Common myeloid progenitor, CD34-positive (primary cell): ENCODE data around the gene BTRC.
"Not testable (repeated sequence)": the region's sequence is repeated elsewhere in the genome, so short reads cannot be mapped to it uniquely, and the experiment has no call there.

ENCODE experiments used
- CTCF ChIA-PET: fragments of 350-600 bp; sonication (Branson Sonifier 250); formaldehyde crosslinking; loops from one replicate; lab custom pipeline; 2021; ENCODE audit warnings: antibody characterized with exemption; lab: Charles Lee
- POLR2A ChIA-PET: fragments of 350-600 bp; sonication (Branson Sonifier 250); formaldehyde crosslinking; loops from one replicate; lab custom pipeline; 2021; ENCODE audit warnings: antibody characterized with exemption; lab: Charles Lee
- DNase-seq, 3 donors: peaks; one replicate each; pipeline versions ENCODE4 v3.0.0 to v3.0.0-alpha.2; 2013
- H3K27ac ChIP-seq, 2 experiments: 1 replicate in 1 of 2; 2 replicates in 1 of 2; pipeline ENCODE4 v1.7.0; 2013; ENCODE audit warnings: inconsistent platforms in 2 of 2, low read length in 2 of 2, mild to moderate bottlenecking in 2 of 2, low read depth in 1 of 2, moderate library complexity in 1 of 2; ENCODE audit not compliant: severe bottlenecking in 2 of 2, insufficient read depth in 1 of 2, poor library complexity in 1 of 2
- H3K27me3 ChIP-seq, 5 experiments: replicated peaks in 2 of 5; 1 replicate in 3 of 5; 2 replicates in 2 of 5; pipeline versions ENCODE4 v1.6.1 to v1.7.0; 2013; ENCODE audit warnings: low read length in 4 of 5, mild to moderate bottlenecking in 2 of 5, moderate library complexity in 2 of 5, inconsistent platforms in 1 of 5; ENCODE audit not compliant: insufficient read depth in 5 of 5, control insufficient read depth in 4 of 5
- H3K36me3 ChIP-seq, 4 experiments: 1 replicate in 2 of 4; 2 replicates in 2 of 4; pipeline versions ENCODE4 v1.6.1 to v1.7.0; 2013; ENCODE audit warnings: low read length in 3 of 4, control low read depth in 1 of 4, mild to moderate bottlenecking in 1 of 4; ENCODE audit not compliant: control insufficient read depth in 4 of 4, insufficient read depth in 4 of 4
- H3K4me1 ChIP-seq, 4 experiments: 1 replicate in 3 of 4; 2 replicates in 1 of 4; pipeline versions ENCODE4 v1.6.1 to v1.7.1; 2013; ENCODE audit warnings: low read length in 3 of 4, mild to moderate bottlenecking in 3 of 4, control low read depth in 1 of 4, inconsistent platforms in 1 of 4, moderate library complexity in 1 of 4; ENCODE audit not compliant: control insufficient read depth in 4 of 4, insufficient read depth in 4 of 4; ENCODE audit errors: control extremely low read depth in 1 of 4
- H3K4me3 ChIP-seq, 7 experiments: 1 replicate in 4 of 7; 2 replicates in 3 of 7; pipeline versions ENCODE4 v1.5.1 to v1.7.0; 2013; ENCODE audit warnings: mild to moderate bottlenecking in 7 of 7, low read length in 6 of 7, moderate library complexity in 6 of 7, inconsistent platforms in 2 of 7, low read depth in 2 of 7, control low read depth in 1 of 7; ENCODE audit not compliant: insufficient read depth in 4 of 7, control insufficient read depth in 1 of 7; ENCODE audit errors: extremely low read depth in 1 of 7
- H3K9me3 ChIP-seq, 5 experiments: 1 replicate in 4 of 5; 2 replicates in 1 of 5; pipeline versions ENCODE4 v1.6.1 to v1.7.1; 2013; ENCODE audit warnings: low read length in 4 of 5, mild to moderate bottlenecking in 2 of 5, inconsistent platforms in 1 of 5, low read depth in 1 of 5, moderate library complexity in 1 of 5; ENCODE audit not compliant: control insufficient read depth in 4 of 5, insufficient read depth in 2 of 5; ENCODE audit errors: control extremely low read depth in 1 of 5
- WGBS: methylation state at CpG from one replicate; pipeline ENCODE4 v1.1.5; 2013; ENCODE audit not compliant: insufficient coverage; 5-methylcytosine and 5-hydroxymethylcytosine counted together

Gene BTRC

GRCh38 chr10:101311185-101312066, 42.5 kb upstream of the BTRC start:
- Histone ChIP-seq H3K27me3 (peaks cover 10 to 72% (median 20%) of the 10 kb centered on the region in 5 experiments), H3K4me3 (peak overlapping the region in 1 of 7 experiments; percentile 12), H3K36me3 (no peaks in the 10 kb centered on the region), H3K27ac (no peak overlapping the region), H3K4me1 (peaks cover 0 to 8% (median 2%) of the 10 kb centered on the region in 4 experiments), H3K9me3 (no peaks in the 10 kb centered on the region)
- ChIA-PET POLR2A (no interaction called here), CTCF (interaction anchor here (1.4 to 6.2 kb wide), 4 partner anchors 9 to 129 kb away, joined by 3 to 28 read pairs (median 14); no protein-coding TSS in a partner anchor)
- DNase-seq, result no peak
- WGBS, result 26% methylated on average over 11 of the region's 15 CpGs

DNA sequence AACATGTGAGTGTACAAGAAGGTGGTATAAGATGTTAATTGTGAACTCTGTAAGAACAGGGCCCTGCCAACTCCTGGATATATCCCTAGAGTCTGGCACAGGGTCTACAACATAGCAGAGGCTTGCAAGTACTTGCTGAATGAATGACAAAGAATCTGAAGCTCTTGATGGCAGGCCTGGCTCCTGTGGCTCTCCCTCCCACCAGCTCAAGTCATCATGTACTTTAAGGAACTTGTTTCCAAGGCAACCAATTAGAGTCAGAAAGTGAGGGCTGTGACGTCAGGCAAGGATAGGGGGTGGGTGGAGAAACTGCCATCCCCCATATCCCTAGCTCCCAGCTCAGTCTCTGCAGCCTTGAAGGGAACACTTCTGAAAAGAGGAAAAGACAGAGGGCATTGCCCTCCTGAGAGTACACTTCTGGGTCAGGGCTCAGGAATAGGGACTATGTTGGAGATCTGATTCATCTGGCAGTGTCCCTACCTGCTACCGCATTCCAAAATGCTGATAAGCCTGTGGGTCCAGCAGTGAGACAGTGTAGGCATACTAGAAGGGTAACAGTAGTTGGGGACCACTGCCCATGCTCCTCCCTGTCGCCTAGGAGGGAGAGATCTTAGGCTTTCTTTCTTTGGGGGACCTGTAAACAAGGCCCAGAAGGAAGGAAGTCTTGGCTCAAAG, 34.6 kb upstream of the BTRC start:
- no peaks in the 10 kb centered on the region for H3K36me3 ChIP-seq
- no peaks in the 10 kb centered on the region for H3K4me1 ChIP-seq
- H3K27ac ChIP-seq, result no peak overlapping the region
- ChIA-PET POLR2A (interaction anchor here (0.7 kb wide), 1 partner anchor 23 kb away, joined by 3 read pairs; no protein-coding TSS in a partner anchor), CTCF (interaction anchor here (1.3 to 2.0 kb wide), 3 partner anchors 14 to 122 kb away, joined by 4 to 6 read pairs (median 5); no protein-coding TSS in a partner anchor)
- 88% methylated on average over 2 of the region's 3 CpGs for WGBS
- peaks cover 0 to 17% (median 6%) of the 10 kb centered on the region in 5 experiments for H3K27me3 ChIP-seq
- H3K9me3 ChIP-seq, result no peaks in the 10 kb centered on the region
- no peak overlapping the region for H3K4me3 ChIP-seq
- peak in 2 of 3 donors; percentile 11 to 15 for DNase-seq

DNA sequence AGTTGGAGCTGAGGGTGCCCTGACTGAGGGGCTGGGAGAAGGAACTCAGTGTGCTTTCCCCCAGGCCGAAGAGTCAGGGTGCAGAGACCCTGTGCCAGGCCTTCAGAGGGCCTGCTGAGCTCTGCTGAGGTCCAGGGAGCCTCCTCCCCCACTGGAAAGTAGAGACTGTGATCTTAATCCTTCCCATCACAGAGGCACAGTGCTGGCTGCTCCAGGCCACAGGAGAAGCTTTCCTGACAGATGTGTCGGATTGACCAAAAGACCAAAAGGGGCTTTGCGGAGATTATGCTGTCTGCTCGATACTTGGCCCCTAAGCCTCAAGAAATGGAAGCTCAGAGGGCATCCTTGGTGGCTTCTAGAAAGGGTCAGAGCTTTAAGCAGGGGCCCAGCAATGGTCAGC, 32.9 kb upstream of the BTRC start:
- H3K36me3 ChIP-seq, result no peaks in the 10 kb centered on the region

DNA sequence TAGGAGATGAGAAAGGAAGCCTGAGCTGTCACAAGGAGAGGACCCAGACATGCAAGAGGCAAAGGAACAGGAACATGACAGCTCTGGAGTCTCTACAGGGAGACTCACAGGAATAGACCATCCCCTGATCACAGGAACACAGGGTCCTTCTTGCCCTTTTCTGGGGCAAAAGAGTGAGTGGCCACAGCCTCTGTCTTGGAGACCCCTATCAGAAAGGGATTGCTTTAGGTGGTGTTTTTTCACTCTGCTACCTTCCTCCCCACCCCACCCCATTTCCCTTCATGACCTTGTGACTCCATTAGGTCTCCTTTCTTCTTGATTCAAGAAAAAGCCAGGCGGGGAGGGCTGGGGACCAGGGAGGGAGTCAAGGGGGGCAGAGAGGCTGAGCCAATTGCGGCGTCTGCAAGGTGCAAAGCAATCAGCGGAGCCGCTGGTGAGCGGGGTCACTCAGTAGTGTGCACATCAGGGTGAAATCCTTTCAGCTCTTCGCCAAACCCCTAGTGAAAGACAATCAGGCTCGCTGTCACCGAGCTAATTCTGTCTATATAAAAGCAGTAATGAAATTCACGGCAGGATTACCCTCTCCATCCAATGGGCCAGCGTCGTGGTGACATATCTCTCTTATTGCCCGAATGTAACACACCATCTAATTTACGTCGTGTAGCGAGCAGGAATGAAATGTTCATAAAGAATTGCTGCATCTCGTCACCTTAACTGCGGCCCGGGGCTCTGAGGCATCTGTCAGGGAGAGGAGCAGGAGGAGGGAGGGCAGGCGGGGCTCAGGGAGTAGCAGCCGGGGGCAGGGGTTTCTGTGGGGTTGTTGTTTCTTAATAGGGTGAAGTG, 31.5 kb upstream of the BTRC start:
- no peaks in the 10 kb centered on the region for H3K36me3 ChIP-seq
- peaks cover 0 to 2% (median 0%) of the 10 kb centered on the region in 5 experiments for H3K9me3 ChIP-seq
- H3K4me1 ChIP-seq, result no peaks in the 10 kb centered on the region
- peaks cover 0 to 25% (median 6%) of the 10 kb centered on the region in 5 experiments for H3K27me3 ChIP-seq
- H3K4me3 ChIP-seq, result no peak overlapping the region
- DNase-seq, result no peak
- no peak overlapping the region for H3K27ac ChIP-seq
- WGBS, result 83% methylated on average over 18 of the region's 21 CpGs
- CTCF ChIA-PET, result interaction anchor here (1.4 kb wide), 1 partner anchor 18 kb away, joined by 3 read pairs; no protein-coding TSS in a partner anchor
- POLR2A ChIA-PET, result no interaction called here

More for the DNA sequence above, 32.9 kb upstream of the BTRC start:
- ChIA-PET CTCF (interaction anchor here (1.1 to 2.0 kb wide), 4 partner anchors 12 to 460 kb away, joined by 3 to 6 read pairs (median 4); no protein-coding TSS in a partner anchor), POLR2A (interaction anchor here (0.6 to 1.0 kb wide), 2 partner anchors 12 to 1568 kb away, joined by 3 read pairs; no protein-coding TSS in a partner anchor)
- H3K27ac ChIP-seq, result no peak overlapping the region
- H3K27me3 ChIP-seq, result peaks cover 0 to 25% (median 6%) of the 10 kb centered on the region in 5 experiments
- H3K4me1 ChIP-seq, result no peaks in the 10 kb centered on the region
- no peak overlapping the region for H3K4me3 ChIP-seq
- WGBS, result 93% methylated on average over 4 of the region's 4 CpGs
- no peak for DNase-seq
- no peaks in the 10 kb centered on the region for H3K9me3 ChIP-seq

GRCh38 chr10:101323495-101323894, 30.5 kb upstream of the BTRC start:
- peaks cover 0 to 6% (median 0%) of the 10 kb centered on the region in 5 experiments for H3K9me3 ChIP-seq
- peaks cover 0 to 25% (median 6%) of the 10 kb centered on the region in 5 experiments for H3K27me3 ChIP-seq
- no peak overlapping the region for H3K27ac ChIP-seq
- no peak for DNase-seq
- H3K36me3 ChIP-seq, result no peaks in the 10 kb centered on the region
- CTCF ChIA-PET, result interaction anchor here (1.1 kb wide), 1 partner anchor 20 kb away, joined by 3 read pairs; no protein-coding TSS in a partner anchor
- no peak overlapping the region for H3K4me3 ChIP-seq
- POLR2A ChIA-PET, result no interaction called here
- 83% methylated on average over 2 of the region's 2 CpGs for WGBS
- H3K4me1 ChIP-seq, result no peaks in the 10 kb centered on the region

- peaks cover 0 to 34% (median 2%) of the 10 kb centered on the region in 5 experiments for H3K27me3 ChIP-seq
- POLR2A ChIA-PET, H3K9me3 ChIP-seq, H3K4me3 ChIP-seq, H3K36me3 ChIP-seq, H3K27ac ChIP-seq, CTCF ChIA-PET, H3K4me1 ChIP-seq, DNase-seq: not testable (repeated sequence)
- 100% methylated on average over 1 of the region's 1 CpG for WGBS
Observed at GRCh38 chr10:101327454-101327853, 26.5 kb upstream of the BTRC start.
